ENCODE data around the gene AKAP6.
"Not testable (repeated sequence)": the region's sequence is repeated elsewhere in the genome, so short reads cannot be mapped to it uniquely, and the experiment has no call there.

AKAP6 gene

DNA sequence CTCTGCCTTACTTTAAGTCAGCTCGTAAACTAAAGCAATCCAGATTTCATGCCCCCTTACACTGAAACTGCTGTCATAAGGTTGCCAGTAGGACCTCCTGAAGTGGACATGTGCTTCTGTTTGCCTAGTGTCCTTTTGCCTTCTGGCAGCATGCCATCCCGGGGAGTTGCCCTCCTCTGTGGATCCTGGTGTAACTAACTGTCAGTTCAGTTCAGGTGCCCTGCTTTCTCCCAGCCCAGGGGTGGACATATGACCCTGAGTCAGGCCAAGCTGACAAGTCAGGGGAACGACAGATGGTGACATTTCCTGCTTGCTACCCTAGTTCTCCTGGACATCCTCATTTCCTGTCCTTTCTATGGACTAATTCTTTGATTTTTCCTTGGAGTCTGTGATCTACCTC, 25.6 kb downstream of the AKAP6 start:
- no peak overlapping the region for H3K4me3 ChIP-seq (ENCODE audit: low read length)
- no peaks in the 10 kb centered on the region for H3K9me3 ChIP-seq (ENCODE audit: insufficient read depth, low read depth, low read length)
- no peak overlapping the region for H3K9ac ChIP-seq (ENCODE audit: low read depth, low read length)
- no peak overlapping the region for H3K27ac ChIP-seq (ENCODE audit: low read length)
- H3K27me3 ChIP-seq (ENCODE audit: insufficient read depth, low read length), result no peaks in the 10 kb centered on the region
- peaks cover 3% of the 10 kb centered on the region; the same call in 1 of the 2 replicates for H3K4me1 ChIP-seq (ENCODE audit: insufficient read depth, low read length)
- no peaks in the 10 kb centered on the region for H3K36me3 ChIP-seq (ENCODE audit: insufficient read depth, low read depth, low read length)

DNA sequence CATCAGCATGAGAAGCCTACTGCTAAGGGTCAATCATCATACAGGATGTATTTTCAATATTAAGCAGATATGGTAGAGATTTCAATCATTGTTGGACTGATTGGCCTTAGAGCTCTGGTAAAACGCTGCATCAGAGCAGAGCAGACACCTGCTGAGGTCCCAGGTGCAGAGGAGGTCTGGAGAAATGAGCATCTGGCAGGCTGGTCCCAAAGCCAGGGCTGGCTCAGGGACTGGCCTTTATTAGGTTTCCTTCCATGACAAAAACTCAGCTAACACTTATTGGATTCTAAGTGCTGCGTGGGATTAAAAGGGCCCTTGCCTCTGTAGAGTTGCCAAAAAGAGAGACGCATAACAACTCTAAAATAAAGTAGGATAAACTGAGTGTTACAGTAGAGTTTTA, 29.7 kb downstream of the AKAP6 start:
- H3K4me1 ChIP-seq (ENCODE audit: insufficient read depth, low read length), result peaks cover 8% of the 10 kb centered on the region; the same call in 1 of the 2 replicates
- H3K27me3 ChIP-seq (ENCODE audit: insufficient read depth, low read length), result no peaks in the 10 kb centered on the region
- no peak overlapping the region for H3K4me3 ChIP-seq (ENCODE audit: low read length)
- H3K36me3 ChIP-seq (ENCODE audit: insufficient read depth, low read depth, low read length), result no peaks in the 10 kb centered on the region
- no peak overlapping the region for H3K9ac ChIP-seq (ENCODE audit: low read depth, low read length)
- H3K27ac ChIP-seq (ENCODE audit: low read length), result no peak overlapping the region
- H3K9me3 ChIP-seq (ENCODE audit: insufficient read depth, low read depth, low read length), result no peaks in the 10 kb centered on the region

DNA sequence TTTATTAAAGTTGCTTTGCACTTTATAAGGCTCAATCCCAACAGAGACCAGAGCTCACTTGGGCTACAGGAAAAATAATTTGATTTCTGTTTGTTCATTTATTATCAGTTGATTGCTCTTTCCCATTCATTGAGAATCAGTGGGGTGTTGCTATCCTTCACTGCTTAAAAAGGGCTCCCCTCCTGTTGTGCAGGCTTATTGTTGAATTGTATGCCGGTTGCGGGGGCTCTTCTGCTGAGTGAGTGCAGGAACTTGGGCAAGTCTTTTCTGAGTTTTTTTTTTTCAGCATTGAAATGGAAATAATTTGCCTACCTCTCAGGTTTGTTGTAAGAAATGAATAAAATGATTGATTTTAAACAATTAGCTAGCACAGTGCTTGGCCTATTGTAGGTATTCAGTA, 32.6 kb downstream of the AKAP6 start:
- Histone ChIP-seq H3K36me3 (ENCODE audit: insufficient read depth, low read depth, low read length) (no peaks in the 10 kb centered on the region), H3K9me3 (ENCODE audit: insufficient read depth, low read depth, low read length) (no peaks in the 10 kb centered on the region), H3K9ac (ENCODE audit: low read depth, low read length) (no peak overlapping the region), H3K27me3 (ENCODE audit: insufficient read depth, low read length) (no peaks in the 10 kb centered on the region), H3K4me3 (ENCODE audit: low read length) (no peak overlapping the region), H3K27ac (ENCODE audit: low read length) (no peak overlapping the region), H3K4me1 (ENCODE audit: insufficient read depth, low read length) (peaks cover 17% of the 10 kb centered on the region; the same call in 1 of the 2 replicates)

DNA sequence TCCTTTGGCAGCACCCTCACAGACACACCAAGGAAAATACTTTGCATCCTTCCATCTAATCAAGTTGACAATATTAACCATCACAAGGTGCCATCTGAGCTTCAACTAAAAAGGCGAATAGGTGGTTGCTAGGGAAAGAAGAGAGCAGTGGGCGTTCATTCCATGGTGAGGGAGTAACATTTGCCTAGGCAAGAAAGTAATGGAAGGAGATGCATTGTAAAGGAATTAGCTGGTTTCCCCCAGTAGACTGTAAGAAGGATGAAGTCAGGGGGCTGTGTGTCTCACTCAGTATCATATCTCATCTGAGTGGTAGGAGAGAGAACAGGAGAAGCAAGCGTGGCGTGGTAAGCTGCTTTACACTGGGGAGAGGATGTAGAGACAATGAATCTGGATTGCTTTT, 34.7 kb downstream of the AKAP6 start:
- Histone ChIP-seq H3K27ac (ENCODE audit: low read length) (no peak overlapping the region), H3K27me3 (ENCODE audit: insufficient read depth, low read length) (no peaks in the 10 kb centered on the region), H3K4me1 (ENCODE audit: insufficient read depth, low read length) (peaks cover 19% of the 10 kb centered on the region; the same call in 1 of the 2 replicates), H3K9ac (ENCODE audit: low read depth, low read length) (no peak overlapping the region), H3K9me3 (ENCODE audit: insufficient read depth, low read depth, low read length) (no peaks in the 10 kb centered on the region), H3K4me3 (ENCODE audit: low read length) (no peak overlapping the region), H3K36me3 (ENCODE audit: insufficient read depth, low read depth, low read length) (no peaks in the 10 kb centered on the region)

DNA sequence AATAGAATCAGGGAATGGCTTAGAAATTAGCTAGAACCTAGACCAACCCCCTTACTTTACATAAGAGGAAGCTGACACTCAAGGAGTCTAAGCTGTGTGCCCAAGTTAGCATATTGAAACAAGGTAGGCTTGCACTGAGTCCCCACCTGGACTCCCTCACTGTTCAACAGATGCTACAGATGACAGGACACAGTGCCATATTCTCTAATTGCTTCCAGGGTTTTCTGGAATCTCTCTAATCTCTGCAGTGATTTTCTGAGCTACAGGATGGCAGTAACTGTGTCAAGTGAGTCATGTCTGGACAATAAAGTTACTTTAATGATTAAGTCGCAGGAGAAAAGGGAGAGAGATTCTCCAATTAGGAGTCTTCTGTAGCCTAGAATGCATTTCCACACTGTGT, 35.8 kb downstream of the AKAP6 start:
- Histone ChIP-seq H3K36me3 (ENCODE audit: insufficient read depth, low read depth, low read length) (no peaks in the 10 kb centered on the region), H3K27me3 (ENCODE audit: insufficient read depth, low read length) (no peaks in the 10 kb centered on the region), H3K4me1 (ENCODE audit: insufficient read depth, low read length) (peaks cover 19% of the 10 kb centered on the region; the same call in 1 of the 2 replicates), H3K4me3 (ENCODE audit: low read length) (no peak overlapping the region), H3K9ac (ENCODE audit: low read depth, low read length) (no peak overlapping the region), H3K9me3 (ENCODE audit: insufficient read depth, low read depth, low read length) (no peaks in the 10 kb centered on the region), H3K27ac (ENCODE audit: low read length) (no peak overlapping the region)

DNA sequence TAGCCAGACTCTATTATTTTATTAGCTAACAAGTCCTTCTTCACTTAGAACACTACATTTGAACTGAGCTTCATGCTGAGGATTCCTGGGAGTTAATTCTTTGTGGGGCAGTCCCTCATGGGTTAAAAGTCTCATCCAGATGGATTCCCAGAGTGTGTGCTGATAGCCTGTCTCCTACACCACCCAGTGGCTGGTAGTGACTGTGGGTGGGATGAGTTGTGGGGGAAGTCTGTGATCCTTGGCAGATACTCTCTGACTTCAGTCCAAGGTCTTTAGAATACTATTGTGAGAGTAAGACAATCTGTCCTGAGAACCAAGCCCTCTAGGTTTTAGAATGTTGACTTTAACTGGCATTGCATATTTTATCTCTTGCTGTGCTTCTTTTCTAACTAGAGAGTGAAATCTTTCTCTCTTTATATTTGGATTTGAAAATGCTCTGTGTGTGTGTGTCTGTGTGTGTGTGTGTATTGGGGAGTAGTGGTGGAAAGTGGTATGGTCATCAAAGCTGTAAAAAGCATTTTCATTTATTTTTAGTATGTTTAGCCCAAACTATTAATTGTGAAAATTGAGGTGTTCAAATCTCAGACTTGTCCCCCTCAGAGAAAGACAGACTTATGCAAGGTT, 37.3 kb downstream of the AKAP6 start:
- Histone ChIP-seq H3K36me3 (ENCODE audit: insufficient read depth, low read depth, low read length) (no peaks in the 10 kb centered on the region), H3K4me3 (ENCODE audit: low read length) (no peak overlapping the region), H3K4me1 (ENCODE audit: insufficient read depth, low read length) (peaks cover 18% of the 10 kb centered on the region; the same call in 1 of the 2 replicates), H3K9ac (ENCODE audit: low read depth, low read length) (no peak overlapping the region), H3K27me3 (ENCODE audit: insufficient read depth, low read length) (no peaks in the 10 kb centered on the region), H3K9me3 (ENCODE audit: insufficient read depth, low read depth, low read length) (no peaks in the 10 kb centered on the region), H3K27ac (ENCODE audit: low read length) (no peak overlapping the region)

DNA sequence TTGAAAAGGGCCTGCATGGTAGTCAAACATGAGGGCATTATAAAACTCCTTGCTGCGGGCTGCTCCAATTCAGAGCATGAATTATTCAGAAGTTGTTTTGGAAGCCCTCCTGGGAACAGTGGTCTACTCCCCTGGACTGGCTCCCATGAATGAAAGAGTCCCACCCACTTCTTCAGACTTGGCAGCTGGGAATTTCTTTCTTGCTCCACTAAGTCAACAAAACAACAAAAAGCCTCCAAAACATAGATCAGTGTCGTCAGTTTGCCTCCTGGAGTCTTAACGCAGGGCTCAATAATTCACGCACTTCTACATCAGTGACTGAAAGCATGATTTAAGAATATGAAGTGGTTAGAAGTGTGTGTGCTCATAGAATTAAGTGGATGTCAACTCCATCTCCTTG, 37.9 kb downstream of the AKAP6 start:
- no peaks in the 10 kb centered on the region for H3K27me3 ChIP-seq (ENCODE audit: insufficient read depth, low read length)
- no peaks in the 10 kb centered on the region for H3K9me3 ChIP-seq (ENCODE audit: insufficient read depth, low read depth, low read length)
- H3K4me1 ChIP-seq (ENCODE audit: insufficient read depth, low read length), result peaks cover 14% of the 10 kb centered on the region; the same call in 1 of the 2 replicates

DNA sequence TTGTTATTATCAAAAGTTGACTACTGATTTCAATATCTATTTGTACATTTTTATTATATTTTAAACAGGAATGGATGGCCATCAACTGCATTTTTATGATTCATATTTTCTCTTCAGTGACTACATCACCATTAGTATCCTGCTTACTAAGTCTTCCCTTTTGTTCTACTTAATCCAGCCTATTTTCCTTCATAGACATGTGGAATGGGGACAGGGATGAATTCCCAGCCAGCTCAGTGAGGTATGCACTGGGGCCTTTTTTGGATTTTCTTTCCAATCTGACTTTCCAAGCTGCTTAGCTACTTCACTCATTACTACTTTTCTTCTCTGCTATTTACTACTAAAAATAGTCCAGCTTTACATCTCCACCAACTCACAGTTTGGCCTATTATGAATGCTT, 38.4 kb downstream of the AKAP6 start:
- H3K27me3 ChIP-seq (ENCODE audit: insufficient read depth, low read length), result no peaks in the 10 kb centered on the region
- H3K36me3 ChIP-seq (ENCODE audit: insufficient read depth, low read depth, low read length), result no peaks in the 10 kb centered on the region
- peaks cover 14% of the 10 kb centered on the region; the same call in 1 of the 2 replicates for H3K4me1 ChIP-seq (ENCODE audit: insufficient read depth, low read length)
- no peak overlapping the region for H3K4me3 ChIP-seq (ENCODE audit: low read length)
- H3K9ac ChIP-seq (ENCODE audit: low read depth, low read length), result no peak overlapping the region
- no peak overlapping the region for H3K27ac ChIP-seq (ENCODE audit: low read length)
- no peaks in the 10 kb centered on the region for H3K9me3 ChIP-seq (ENCODE audit: insufficient read depth, low read depth, low read length)

More for the DNA sequence above, 37.9 kb downstream of the AKAP6 start:
- Histone ChIP-seq H3K36me3 (ENCODE audit: insufficient read depth, low read depth, low read length) (no peaks in the 10 kb centered on the region), H3K9ac (ENCODE audit: low read depth, low read length) (no peak overlapping the region), H3K27ac (ENCODE audit: low read length) (no peak overlapping the region), H3K4me3 (ENCODE audit: low read length) (no peak overlapping the region)

DNA sequence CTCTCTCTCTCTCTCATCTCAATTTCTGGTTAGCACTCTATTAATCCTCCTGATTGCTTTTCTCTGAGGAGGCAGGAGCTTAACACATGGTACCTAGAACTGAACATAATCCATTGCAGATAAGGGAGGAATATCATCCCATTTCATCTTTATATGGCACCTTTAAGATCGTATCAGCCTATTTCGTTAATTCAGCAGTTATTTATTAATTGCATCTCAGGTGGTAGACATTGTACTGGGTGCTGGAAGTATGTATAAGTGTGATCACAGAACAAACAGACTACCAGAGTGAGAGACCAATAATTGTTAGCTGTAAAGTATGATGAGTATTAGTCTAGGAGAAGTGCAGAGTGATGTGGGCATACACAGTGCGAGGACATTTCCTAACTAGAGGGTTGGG, 39.0 kb downstream of the AKAP6 start:
- no peak overlapping the region for H3K9ac ChIP-seq (ENCODE audit: low read depth, low read length)
- no peak overlapping the region for H3K27ac ChIP-seq (ENCODE audit: low read length)
- no peak overlapping the region for H3K4me3 ChIP-seq (ENCODE audit: low read length)
- H3K27me3 ChIP-seq (ENCODE audit: insufficient read depth, low read length), result no peaks in the 10 kb centered on the region
- H3K36me3 ChIP-seq (ENCODE audit: insufficient read depth, low read depth, low read length), result no peaks in the 10 kb centered on the region
- no peaks in the 10 kb centered on the region for H3K9me3 ChIP-seq (ENCODE audit: insufficient read depth, low read depth, low read length)
- H3K4me1 ChIP-seq (ENCODE audit: insufficient read depth, low read length), result peaks cover 18% of the 10 kb centered on the region; the same call in 1 of the 2 replicates

DNA sequence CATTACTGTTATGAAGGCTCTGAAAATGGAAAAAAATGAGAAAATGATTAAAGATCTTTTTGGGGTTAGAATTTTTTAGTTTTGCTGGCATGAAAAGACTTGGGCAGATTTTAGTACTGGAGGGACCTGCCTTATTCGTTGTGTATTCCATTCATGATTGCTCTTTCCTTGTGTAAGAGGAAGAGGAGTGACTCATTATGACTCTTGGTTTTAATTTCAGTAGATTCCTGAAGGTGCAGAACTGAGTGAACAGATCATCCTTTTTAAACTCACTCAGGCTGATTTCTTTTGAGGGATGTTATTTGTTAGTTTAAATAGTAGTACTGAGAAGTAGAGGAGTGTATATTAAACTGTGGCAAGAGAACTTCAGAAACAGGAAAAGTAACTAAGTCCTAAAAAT, 41.6 kb downstream of the AKAP6 start:
- Histone ChIP-seq H3K4me3 (ENCODE audit: low read length) (no peak overlapping the region), H3K36me3 (ENCODE audit: insufficient read depth, low read depth, low read length) (no peaks in the 10 kb centered on the region), H3K9me3 (ENCODE audit: insufficient read depth, low read depth, low read length) (no peaks in the 10 kb centered on the region), H3K9ac (ENCODE audit: low read depth, low read length) (no peak overlapping the region), H3K27me3 (ENCODE audit: insufficient read depth, low read length) (no peaks in the 10 kb centered on the region), H3K4me1 (ENCODE audit: insufficient read depth, low read length) (peaks cover 26% of the 10 kb centered on the region; the same call in 1 of the 2 replicates), H3K27ac (ENCODE audit: low read length) (no peak overlapping the region)

DNA sequence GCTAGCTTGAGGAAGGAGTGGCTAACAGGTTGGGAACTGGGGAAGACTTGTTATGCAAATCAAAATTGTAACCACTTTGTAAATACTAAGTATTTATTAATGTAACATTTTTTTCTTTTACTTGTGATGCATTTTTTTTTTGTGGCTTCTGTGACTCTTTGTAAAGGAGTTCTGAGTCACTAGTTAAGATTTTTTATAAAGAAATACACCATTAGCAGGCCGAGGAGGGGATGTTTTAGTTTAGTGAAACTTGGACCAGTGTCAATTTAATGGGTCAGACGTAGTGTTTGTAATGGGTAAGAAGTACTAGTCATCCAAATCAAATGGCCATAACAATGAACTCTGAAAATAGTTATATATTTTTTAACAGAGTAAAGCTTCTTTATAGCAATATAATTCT, 43.1 kb downstream of the AKAP6 start:
- no peaks in the 10 kb centered on the region for H3K36me3 ChIP-seq (ENCODE audit: insufficient read depth, low read depth, low read length)
- peaks cover 12% of the 10 kb centered on the region; the same call in 1 of the 2 replicates for H3K4me1 ChIP-seq (ENCODE audit: insufficient read depth, low read length)
- H3K4me3 ChIP-seq (ENCODE audit: low read length), result no peak overlapping the region
- H3K27me3 ChIP-seq (ENCODE audit: insufficient read depth, low read length), result no peaks in the 10 kb centered on the region
- H3K27ac ChIP-seq (ENCODE audit: low read length), result no peak overlapping the region
- H3K9me3 ChIP-seq (ENCODE audit: insufficient read depth, low read depth, low read length), result no peaks in the 10 kb centered on the region
- H3K9ac ChIP-seq (ENCODE audit: low read depth, low read length), result no peak overlapping the region

DNA sequence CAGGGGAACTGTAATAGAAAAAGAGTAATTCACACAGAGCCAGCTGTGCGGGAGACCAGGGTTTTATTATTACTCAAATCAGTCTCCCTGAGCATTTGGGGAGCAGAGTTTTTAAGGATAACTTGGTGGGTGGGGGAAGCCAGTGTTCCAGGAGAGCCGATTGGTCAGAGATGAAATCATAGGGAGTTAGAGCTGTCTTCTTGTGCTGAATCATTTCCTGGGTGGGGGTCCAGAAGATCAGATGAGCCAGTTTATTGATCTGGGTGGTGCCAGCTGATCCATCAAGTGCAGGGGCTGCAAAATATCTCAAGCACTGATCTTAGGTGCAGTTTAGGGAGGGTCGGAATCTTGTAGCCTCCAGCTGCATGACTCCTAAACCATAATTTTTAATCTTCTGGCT, 44.1 kb downstream of the AKAP6 start:
- H3K9me3 ChIP-seq (ENCODE audit: insufficient read depth, low read depth, low read length); H3K36me3 ChIP-seq (ENCODE audit: insufficient read depth, low read depth, low read length); H3K27me3 ChIP-seq (ENCODE audit: insufficient read depth, low read length); H3K9ac ChIP-seq (ENCODE audit: low read depth, low read length); H3K4me3 ChIP-seq (ENCODE audit: low read length); H3K27ac ChIP-seq (ENCODE audit: low read length): not testable (repeated sequence)
- peaks cover 12% of the 10 kb centered on the region; the same call in 1 of the 2 replicates for H3K4me1 ChIP-seq (ENCODE audit: insufficient read depth, low read length)

All from iPS-20b (cell line).